CD8-positive, alpha-beta memory T cell (primary cell): ENCODE measurements around the gene FBXO7. TPM values are rescaled to one million over a fixed set of nuclear protein-coding genes. Genes with fewer than 3 reads are reported as not detected.

ENCODE experiments used
- CTCF ChIA-PET: fragments of 350-600 bp; sonication (Branson Sonifier 250); formaldehyde crosslinking; loops from one replicate; lab custom pipeline; 2021; ENCODE audit warnings: antibody characterized with exemption; lab: Charles Lee
- POLR2A ChIA-PET: fragments of 350-600 bp; sonication (Branson Sonifier 250); formaldehyde crosslinking; loops from one replicate; lab custom pipeline; 2021; ENCODE audit warnings: antibody characterized with exemption; lab: Charles Lee
- DNase-seq, 5 donors: peaks; one replicate each; pipeline versions ENCODE4 v3.0.0 to v3.0.0-alpha.2; 2020 to 2022; ENCODE audit warnings: mixed read lengths in 1 of 5
- H3K27ac ChIP-seq: one replicate; pipeline ENCODE4 v1.7.0; 2013; ENCODE audit warnings: low read depth, mild to moderate bottlenecking, low read length, moderate library complexity
- H3K27me3 ChIP-seq: 2 replicates; pipeline ENCODE4 v1.7.0; 2013; ENCODE audit warnings: low read length, mild to moderate bottlenecking; ENCODE audit not compliant: insufficient read depth, poor library complexity, severe bottlenecking
- H3K36me3 ChIP-seq: 2 replicates; pipeline ENCODE4 v1.7.0; 2013; ENCODE audit warnings: mild to moderate bottlenecking, low read length, moderate library complexity; ENCODE audit not compliant: insufficient read depth
- H3K4me1 ChIP-seq: 2 replicates; pipeline ENCODE4 v1.7.0; 2013; ENCODE audit warnings: mild to moderate bottlenecking, low read length, moderate library complexity; ENCODE audit not compliant: insufficient read depth
- H3K4me3 ChIP-seq: 2 replicates; pipeline ENCODE4 v1.7.0; 2013; ENCODE audit warnings: mild to moderate bottlenecking, low read length
- H3K9me3 ChIP-seq: 2 replicates; pipeline ENCODE4 v1.7.0; 2013; ENCODE audit warnings: mild to moderate bottlenecking, low read length
- H3K27ac Mint-ChIP-seq, 8 donors: one replicate each; pipeline ENCODE4 v1.8.0; 2020 to 2021; ENCODE audit warnings: mixed read lengths in 8 of 8, mild to moderate bottlenecking in 6 of 8, inconsistent platforms in 3 of 8, moderate library complexity in 3 of 8
- H3K27me3 Mint-ChIP-seq, 2 donors: one replicate each; pipeline ENCODE4 v1.8.0; 2020 to 2021; ENCODE audit warnings: mixed read lengths in 2 of 2, mild to moderate bottlenecking in 1 of 2, moderate library complexity in 1 of 2
- H3K36me3 Mint-ChIP-seq, 3 donors: one replicate each; pipeline ENCODE4 v1.8.0; 2020 to 2021; ENCODE audit warnings: mixed read lengths in 3 of 3, inconsistent platforms in 1 of 3, mild to moderate bottlenecking in 1 of 3
- H3K4me1 Mint-ChIP-seq, 3 donors: one replicate each; pipeline ENCODE4 v1.8.0; 2020 to 2021; ENCODE audit warnings: mixed read lengths in 3 of 3, inconsistent platforms in 1 of 3, mild to moderate bottlenecking in 1 of 3
- H3K4me3 Mint-ChIP-seq, 7 donors: one replicate each; pipeline ENCODE4 v1.8.0; 2020 to 2021; ENCODE audit warnings: mixed read lengths in 7 of 7, mild to moderate bottlenecking in 6 of 7, moderate library complexity in 4 of 7, inconsistent platforms in 2 of 7
- H3K9me3 Mint-ChIP-seq, 5 donors: one replicate each; pipeline ENCODE4 v1.8.0; 2020 to 2022; ENCODE audit warnings: mixed read lengths in 5 of 5, mild to moderate bottlenecking in 3 of 5, moderate library complexity in 2 of 5, inconsistent platforms in 1 of 5
- polyA plus RNA-seq: library from polyadenylated mRNA; unstranded; fragments of 300-500 nt; fragmentation: Illumina TruSeq; gene quantifications from one replicate; pipeline ENCODE4 v1.2.3, GENCODE V29; 2021
- total RNA-seq, 2 experiments: library from RNA; stranded (reverse); gene quantifications; one replicate each; pipeline ENCODE4 v1.2.3, GENCODE V29; 2021

FBXO7 gene
- total and polyA plus RNA-seq, 3 experiments from 2014 or later, result 79.7 to 166 (median 81.0) TPM

- POLR2A ChIA-PET, result no interaction called here
- Histone ChIP-seq H3K4me3 (no peak overlapping the region), H3K27ac (no peak overlapping the region), H3K9me3 (no peaks in the 10 kb centered on the region), H3K27me3 (no peaks in the 10 kb centered on the region), H3K36me3 (peaks cover 47% of the 10 kb centered on the region), H3K4me1 (no peaks in the 10 kb centered on the region)
- CTCF ChIA-PET, result interaction anchor here (1.1 kb wide), 1 partner anchor 80 kb away, joined by 3 read pairs; the partner anchor contains the start of gene RTCB
- peaks cover 2 to 16% (median 7%) of the 10 kb centered on the region in 3 donors for H3K4me1 Mint-ChIP-seq
- peaks cover 27 to 94% (median 37%) of the 10 kb centered on the region in 3 donors for H3K36me3 Mint-ChIP-seq
- H3K27me3 Mint-ChIP-seq, result no peaks in the 10 kb centered on the region
- no peak for DNase-seq
- no peak overlapping the region for H3K4me3 Mint-ChIP-seq
- peak overlapping the region in 1 of 8 donors; percentile 15 for H3K27ac Mint-ChIP-seq
- H3K9me3 Mint-ChIP-seq, result no peaks in the 10 kb centered on the region
These were observed 17.5 kb downstream of the FBXO7 start for GRCh38 chr22:32492111-32492510.

DNA sequence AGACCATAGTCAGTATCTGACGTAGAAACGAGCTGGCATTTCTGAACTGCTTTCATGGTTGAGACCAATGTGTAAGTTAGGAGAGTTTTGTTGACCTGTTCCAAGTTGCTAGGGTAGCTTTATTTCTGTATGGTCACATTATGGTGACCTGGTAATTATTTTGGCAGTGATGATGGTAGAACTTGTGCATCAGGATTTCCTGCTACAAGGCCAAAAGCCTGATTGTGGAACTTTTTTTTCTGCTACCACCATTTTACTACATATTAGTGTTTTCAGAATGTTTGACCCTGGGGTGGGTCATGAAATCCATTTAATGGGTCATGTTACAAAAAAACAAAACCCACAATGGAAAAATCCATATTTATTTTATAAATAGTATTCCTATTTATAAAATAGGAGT is 18.9 kb downstream of the FBXO7 start:
- no peaks in the 10 kb centered on the region for H3K9me3 Mint-ChIP-seq
- Histone ChIP-seq H3K36me3 (peaks cover 46% of the 10 kb centered on the region), H3K4me1 (no peaks in the 10 kb centered on the region), H3K4me3 (no peak overlapping the region), H3K27me3 (no peaks in the 10 kb centered on the region), H3K27ac (no peak overlapping the region), H3K9me3 (no peaks in the 10 kb centered on the region)
- POLR2A ChIA-PET, result no interaction called here
- CTCF ChIA-PET, result no interaction called here
- H3K36me3 Mint-ChIP-seq, result peaks cover 24 to 94% (median 40%) of the 10 kb centered on the region in 3 donors
- no peak overlapping the region for H3K4me3 Mint-ChIP-seq
- DNase-seq, result no peak
- peak overlapping the region in 4 of 8 donors; percentile 51 to 86 (median 82) for H3K27ac Mint-ChIP-seq
- H3K4me1 Mint-ChIP-seq, result peaks cover 0 to 8% (median 3%) of the 10 kb centered on the region in 3 donors
- no peaks in the 10 kb centered on the region for H3K27me3 Mint-ChIP-seq

DNA sequence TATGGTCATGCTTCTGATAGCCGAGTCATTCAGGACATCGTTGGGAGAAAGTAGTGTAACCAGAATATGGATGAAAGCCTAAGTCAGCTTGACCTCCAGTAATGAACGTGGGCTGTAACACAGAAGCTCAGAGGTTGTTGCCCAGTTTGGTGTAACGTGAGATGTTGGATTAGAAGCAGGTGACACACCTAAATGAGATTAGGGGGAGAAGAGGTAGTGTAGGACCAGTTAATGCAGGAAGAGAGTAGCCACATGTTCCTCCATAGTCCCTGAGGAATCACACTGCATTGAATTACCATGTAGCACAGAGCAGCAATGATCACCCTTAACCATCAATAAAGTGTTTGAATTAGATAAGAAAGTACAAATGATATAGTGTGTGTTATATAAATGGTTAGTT is 20.4 kb downstream of the FBXO7 start:
- no peak overlapping the region for H3K4me3 Mint-ChIP-seq
- H3K4me1 ChIP-seq, result no peaks in the 10 kb centered on the region
- ChIA-PET POLR2A (no interaction called here), CTCF (no interaction called here)
- peaks cover 39% of the 10 kb centered on the region for H3K36me3 ChIP-seq
- peaks cover 0 to 7% (median 2%) of the 10 kb centered on the region in 3 donors for H3K4me1 Mint-ChIP-seq
- no peaks in the 10 kb centered on the region for H3K27me3 Mint-ChIP-seq
- no peak for DNase-seq
- H3K27ac ChIP-seq, result no peak overlapping the region
- H3K4me3 ChIP-seq, result no peak overlapping the region
- H3K36me3 Mint-ChIP-seq, result peaks cover 24 to 93% (median 42%) of the 10 kb centered on the region in 3 donors
- no peaks in the 10 kb centered on the region for H3K27me3 ChIP-seq
- no peaks in the 10 kb centered on the region for H3K9me3 ChIP-seq
- no peak overlapping the region for H3K27ac Mint-ChIP-seq
- no peaks in the 10 kb centered on the region for H3K9me3 Mint-ChIP-seq

GRCh38 chr22:32499666-32500065 is 25.1 kb downstream of the FBXO7 start:
- Mint-ChIP-seq H3K9me3 (no peaks in the 10 kb centered on the region), H3K4me1 (no peaks in the 10 kb centered on the region), H3K36me3 (peaks cover 9 to 55% (median 24%) of the 10 kb centered on the region in 3 donors), H3K27me3 (no peaks in the 10 kb centered on the region), H3K4me3 (no peak overlapping the region), H3K27ac (peak overlapping the region in 2 of 8 donors; percentile 49 to 66)
- H3K4me1 ChIP-seq, result no peaks in the 10 kb centered on the region
- no peak overlapping the region for H3K4me3 ChIP-seq
- ChIA-PET POLR2A (no interaction called here), CTCF (no interaction called here)
- H3K36me3 ChIP-seq, result peaks cover 12% of the 10 kb centered on the region
- H3K27me3 ChIP-seq, result no peaks in the 10 kb centered on the region
- H3K9me3 ChIP-seq, result no peaks in the 10 kb centered on the region
- no peak for DNase-seq
- H3K27ac ChIP-seq, result no peak overlapping the region

DNA sequence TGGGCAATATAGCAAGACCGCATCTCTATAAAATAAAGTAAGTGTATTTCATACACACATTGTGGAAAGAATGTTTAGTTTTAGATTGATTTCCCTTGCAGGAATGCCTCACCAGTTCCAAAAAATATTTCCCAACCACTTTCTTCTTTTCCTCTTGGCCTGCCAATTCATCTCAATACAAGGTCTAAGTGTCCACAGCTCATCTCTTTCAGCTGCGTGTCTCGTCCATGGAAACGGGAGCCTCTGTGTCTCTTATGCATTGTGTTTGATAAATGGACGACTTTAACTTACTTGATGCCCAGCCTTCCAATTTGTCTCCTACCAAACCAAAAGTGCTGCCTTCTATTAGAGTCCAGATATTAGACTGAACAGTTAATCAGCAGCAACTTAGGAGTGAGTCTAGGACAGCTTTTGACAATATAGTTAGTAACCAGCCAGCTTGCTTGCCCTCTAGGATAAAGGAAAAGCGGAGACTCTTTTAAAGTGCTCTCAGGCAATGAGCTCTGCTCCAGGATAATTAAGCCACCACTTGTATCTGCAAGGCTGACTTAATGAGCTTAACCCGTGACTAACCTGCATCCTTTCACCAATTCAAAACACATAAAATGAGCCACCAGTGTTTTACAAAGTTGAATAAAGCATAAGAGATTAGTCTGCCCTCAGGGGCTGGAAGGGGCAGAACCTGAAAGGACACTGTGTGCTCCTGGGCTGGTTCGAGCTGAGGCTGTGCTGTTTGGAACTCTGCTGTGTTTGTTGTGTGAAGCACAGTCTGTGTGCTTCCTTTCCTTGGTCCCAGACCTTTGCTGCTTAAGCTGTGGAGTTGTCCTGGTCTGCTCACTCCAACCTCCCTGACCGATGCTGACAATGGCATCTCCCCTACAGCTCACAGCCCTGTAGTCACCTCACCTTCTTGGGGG is 27.5 kb downstream of the FBXO7 start:
- Mint-ChIP-seq H3K27me3 (no peaks in the 10 kb centered on the region), H3K9me3 (no peaks in the 10 kb centered on the region), H3K27ac (peak overlapping the region in 1 of 8 donors; percentile 51), H3K4me3 (no peak overlapping the region), H3K4me1 (no peaks in the 10 kb centered on the region), H3K36me3 (peaks cover 2 to 34% (median 16%) of the 10 kb centered on the region in 3 donors)
- DNase-seq, result no peak
- Histone ChIP-seq H3K4me3 (no peak overlapping the region), H3K9me3 (no peaks in the 10 kb centered on the region), H3K27me3 (no peaks in the 10 kb centered on the region), H3K4me1 (no peaks in the 10 kb centered on the region), H3K27ac (no peak overlapping the region), H3K36me3 (no peaks in the 10 kb centered on the region)
- ChIA-PET POLR2A (no interaction called here), CTCF (no interaction called here)

DNA sequence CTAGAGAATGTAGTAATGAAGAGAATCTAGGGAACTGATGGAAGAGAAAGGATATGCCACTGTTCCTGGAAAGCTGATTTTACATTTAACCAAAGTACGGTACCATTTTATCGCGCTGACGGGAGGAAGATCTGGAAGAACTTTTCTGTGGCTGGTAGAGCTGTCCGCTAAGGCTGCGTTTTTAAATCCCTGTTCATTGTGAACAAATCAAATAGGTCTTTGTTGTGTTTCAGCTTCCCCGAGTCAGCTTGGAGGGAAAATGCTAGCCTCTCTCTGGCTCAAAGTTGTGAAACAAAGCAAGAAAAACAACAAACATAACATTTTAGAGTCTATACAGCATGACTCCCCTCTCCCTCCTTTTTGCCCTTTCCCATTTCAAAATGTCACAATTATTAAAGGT is 34.4 kb downstream of the FBXO7 start:
- no peaks in the 10 kb centered on the region for H3K9me3 Mint-ChIP-seq
- ChIA-PET POLR2A (no interaction called here), CTCF (no interaction called here)
- H3K27ac Mint-ChIP-seq, result no peak overlapping the region
- no peaks in the 10 kb centered on the region for H3K9me3 ChIP-seq
- H3K4me3 Mint-ChIP-seq, result no peak overlapping the region
- peaks cover 0 to 7% (median 0%) of the 10 kb centered on the region in 3 donors for H3K36me3 Mint-ChIP-seq
- no peak overlapping the region for H3K4me3 ChIP-seq
- no peaks in the 10 kb centered on the region for H3K4me1 ChIP-seq
- no peaks in the 10 kb centered on the region for H3K36me3 ChIP-seq
- no peak overlapping the region for H3K27ac ChIP-seq
- H3K27me3 ChIP-seq, result peaks cover 4% of the 10 kb centered on the region
- H3K4me1 Mint-ChIP-seq, result no peaks in the 10 kb centered on the region
- no peaks in the 10 kb centered on the region for H3K27me3 Mint-ChIP-seq
- DNase-seq, result no peak

- no peak for DNase-seq
- CTCF ChIA-PET, result no interaction called here
- no peak overlapping the region for H3K4me3 Mint-ChIP-seq
- peaks cover 4% of the 10 kb centered on the region for H3K27me3 ChIP-seq
- no peak overlapping the region for H3K4me3 ChIP-seq
- no peaks in the 10 kb centered on the region for H3K4me1 Mint-ChIP-seq
- POLR2A ChIA-PET, result no interaction called here
- no peak overlapping the region for H3K27ac ChIP-seq
- H3K27me3 Mint-ChIP-seq, result no peaks in the 10 kb centered on the region
- no peaks in the 10 kb centered on the region for H3K4me1 ChIP-seq
- H3K27ac Mint-ChIP-seq, result no peak overlapping the region
- H3K9me3 ChIP-seq, result no peaks in the 10 kb centered on the region
- no peaks in the 10 kb centered on the region for H3K36me3 ChIP-seq
- H3K36me3 Mint-ChIP-seq, result peaks cover 0 to 4% (median 0%) of the 10 kb centered on the region in 3 donors
- H3K9me3 Mint-ChIP-seq, result no peaks in the 10 kb centered on the region
These were observed 36.7 kb downstream of the FBXO7 start for GRCh38 chr22:32511274-32511673.

DNA sequence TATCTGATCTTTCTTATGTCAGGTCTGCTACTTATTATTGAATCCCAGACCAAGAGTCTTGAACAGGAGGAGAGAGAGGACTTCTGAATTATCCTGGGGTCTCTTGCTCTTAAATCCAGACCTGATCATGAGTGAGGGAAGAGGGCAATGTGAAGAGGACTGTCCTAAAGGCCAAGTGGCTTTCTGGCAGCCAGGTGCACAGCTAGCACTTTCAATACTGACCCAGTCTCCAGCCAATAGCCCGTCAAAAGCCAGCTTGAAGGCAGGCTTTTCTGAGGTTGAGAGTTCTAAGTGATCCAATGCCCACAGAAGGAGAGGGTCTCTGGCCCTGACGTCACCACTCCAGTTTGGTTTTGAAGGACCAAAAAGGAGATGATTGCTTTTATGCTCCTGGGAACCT is 37.2 kb downstream of the FBXO7 start:
- Mint-ChIP-seq H3K36me3 (peaks cover 0 to 4% (median 0%) of the 10 kb centered on the region in 3 donors), H3K4me3 (no peak overlapping the region), H3K27ac (no peak overlapping the region), H3K27me3 (no peaks in the 10 kb centered on the region), H3K9me3 (no peaks in the 10 kb centered on the region), H3K4me1 (no peaks in the 10 kb centered on the region)
- Histone ChIP-seq H3K4me3 (no peak overlapping the region), H3K36me3 (no peaks in the 10 kb centered on the region), H3K27me3 (peaks cover 4% of the 10 kb centered on the region), H3K4me1 (no peaks in the 10 kb centered on the region), H3K27ac (no peak overlapping the region), H3K9me3 (no peaks in the 10 kb centered on the region)
- DNase-seq, result no peak
- CTCF ChIA-PET, result no interaction called here
- POLR2A ChIA-PET, result no interaction called here
